Neuronal stem cell (in vitro differentiated cells): ENCODE measurements around the gene FUT6.

Experiments
- DNase-seq: peaks from one replicate; pipeline ENCODE4 v3.0.0-alpha.2; 2013; ENCODE audit warnings: low spot score
- H2AFZ ChIP-seq: one replicate; pipeline ENCODE4 v1.6.1; 2013; ENCODE audit warnings: mild to moderate bottlenecking, low read length, inconsistent platforms
- H2AK5ac ChIP-seq: 2 replicates; pipeline ENCODE4 v1.6.1; 2013; ENCODE audit warnings: low read depth, mild to moderate bottlenecking, inconsistent platforms, low read length, moderate library complexity, mixed read lengths
- H2BK120ac ChIP-seq: 2 replicates; pipeline ENCODE4 v1.6.1; 2013; ENCODE audit warnings: low read depth, mild to moderate bottlenecking, inconsistent platforms, low read length, moderate library complexity, mixed read lengths
- H2BK12ac ChIP-seq: one replicate; pipeline ENCODE4 v1.6.1; 2013; ENCODE audit warnings: low read length, inconsistent platforms
- H2BK15ac ChIP-seq: 2 replicates; pipeline ENCODE4 v1.6.1; 2013; ENCODE audit warnings: mild to moderate bottlenecking, low read length, inconsistent platforms, mixed read lengths
- H2BK5ac ChIP-seq: one replicate; pipeline ENCODE4 v1.6.1; 2013; ENCODE audit warnings: inconsistent platforms, mild to moderate bottlenecking, low read length, moderate library complexity
- H3K14ac ChIP-seq: one replicate; pipeline ENCODE4 v1.6.1; 2013; ENCODE audit warnings: low read length, inconsistent platforms
- H3K18ac ChIP-seq: 2 replicates; pipeline ENCODE4 v1.6.1; 2013; ENCODE audit warnings: low read length, inconsistent platforms
- H3K23ac ChIP-seq: 2 replicates; pipeline ENCODE4 v1.6.1; 2013; ENCODE audit warnings: low read depth, mild to moderate bottlenecking, mixed read lengths, low read length, inconsistent platforms; ENCODE audit not compliant: poor library complexity
- H3K27ac ChIP-seq: replicated peaks from 3 replicates; pipeline ENCODE4 v1.5.1; 2013; ENCODE audit warnings: low read length, inconsistent platforms
- H3K27me3 ChIP-seq, 3 experiments: 2 replicates each; pipeline ENCODE4 v1.6.1; 2013; ENCODE audit warnings: low read length in 3 of 3, mild to moderate bottlenecking in 2 of 3, inconsistent platforms in 1 of 3, low read depth in 1 of 3, mixed read lengths in 1 of 3, moderate library complexity in 1 of 3; ENCODE audit not compliant: control insufficient read depth in 3 of 3, insufficient read depth in 3 of 3
- H3K36me3 ChIP-seq, 2 donors: replicated peaks in 1 of 2; 2 replicates each; pipeline ENCODE4 v1.6.1; 2013; ENCODE audit warnings: low read length in 2 of 2; ENCODE audit not compliant: control insufficient read depth in 2 of 2, insufficient read depth in 2 of 2
- H3K4ac ChIP-seq: 2 replicates; pipeline ENCODE4 v1.6.1; 2013; ENCODE audit warnings: inconsistent platforms, mild to moderate bottlenecking, low read length, moderate library complexity
- H3K4me1 ChIP-seq, 2 donors: 1 replicate in 1 of 2; 2 replicates in 1 of 2; pipeline ENCODE4 v1.6.1; 2013; ENCODE audit warnings: low read length in 2 of 2, low read depth in 1 of 2; ENCODE audit not compliant: control insufficient read depth in 2 of 2, insufficient read depth in 1 of 2
- H3K4me2 ChIP-seq: one replicate; pipeline ENCODE4 v1.6.1; 2013; ENCODE audit warnings: mild to moderate bottlenecking, low read length, inconsistent platforms; ENCODE audit not compliant: insufficient read depth, poor library complexity, severe bottlenecking
- H3K4me3 ChIP-seq, 2 donors: 2 replicates each; pipeline ENCODE4 v1.5.1; 2013; ENCODE audit warnings: low read length in 2 of 2, mild to moderate bottlenecking in 2 of 2, inconsistent platforms in 1 of 2, moderate library complexity in 1 of 2
- H3K79me1 ChIP-seq: one replicate; pipeline ENCODE4 v1.6.1; 2013; ENCODE audit warnings: low read depth, mild to moderate bottlenecking, inconsistent platforms, low read length, moderate library complexity
- H3K9ac ChIP-seq: one replicate; pipeline ENCODE4 v1.6.1; 2013; ENCODE audit warnings: mild to moderate bottlenecking, low read depth, low read length, inconsistent platforms; ENCODE audit not compliant: poor library complexity
- H3K9me3 ChIP-seq, 2 donors: replicated peaks in 1 of 2; 2 replicates each; pipeline versions ENCODE3 to v1.6.1; 2013; ENCODE audit warnings: low read length in 2 of 2, mild to moderate bottlenecking in 2 of 2, inconsistent platforms in 1 of 2, low read depth in 1 of 2, mixed read lengths in 1 of 2, moderate library complexity in 1 of 2; ENCODE audit not compliant: control insufficient read depth in 2 of 2, insufficient read depth in 1 of 2
- H4K8ac ChIP-seq: one replicate; pipeline ENCODE4 v1.6.1; 2013; ENCODE audit warnings: low read depth, mild to moderate bottlenecking, inconsistent platforms, low read length, moderate library complexity
- H4K91ac ChIP-seq: one replicate; pipeline ENCODE4 v1.6.1; 2013; ENCODE audit warnings: low read length, low read depth, mild to moderate bottlenecking, inconsistent platforms; ENCODE audit not compliant: poor library complexity
- WGBS, 2 donors: extraction: QIAGEN DNeasy Blood & Tissue Kit; methylation state at CpG; one replicate each; pipeline ENCODE4 v1.1.7; 2013; ENCODE audit warnings: missing lambda C conversion rate in 2 of 2, mixed read lengths in 1 of 2; ENCODE audit not compliant: insufficient read length in 2 of 2, insufficient replicate concordance in 1 of 2; ENCODE audit errors: extremely low coverage in 2 of 2; 5-methylcytosine and 5-hydroxymethylcytosine counted together

The FUT6 gene

GRCh38 chr19:5882421-5882968 is 43.0 kb upstream of the FUT6 start:
- no peaks in the 10 kb centered on the region for H3K36me3 ChIP-seq
- no peak overlapping the region for H3K4me3 ChIP-seq
- no peaks in the 10 kb centered on the region for H3K9me3 ChIP-seq
- no peaks in the 10 kb centered on the region for H3K27me3 ChIP-seq
- no peak overlapping the region for H2AK5ac ChIP-seq
- DNase-seq, result no peak
- WGBS, 2 donors, result no CpG with 5 or more reads among the region's 9 CpGs
- H2AFZ ChIP-seq, result no peak overlapping the region
- peaks cover 11 to 20% of the 10 kb centered on the region in 2 donors for H3K4me1 ChIP-seq
- H2BK15ac ChIP-seq, result no peak overlapping the region
- H3K14ac ChIP-seq, result peak overlapping the region; percentile 82
- no peak overlapping the region for H2BK120ac ChIP-seq
- no peak overlapping the region for H2BK5ac ChIP-seq
- H2BK12ac ChIP-seq, result no peak overlapping the region
- no peak overlapping the region for H4K91ac ChIP-seq
- peak overlapping the region; percentile 85 for H3K23ac ChIP-seq
- no peak overlapping the region for H3K9ac ChIP-seq
- H3K18ac ChIP-seq, result peak overlapping the region; percentile 52
- H3K79me1 ChIP-seq, result no peaks in the 10 kb centered on the region
- no peak overlapping the region for H3K4me2 ChIP-seq
- H4K8ac ChIP-seq, result no peak overlapping the region
- H3K4ac ChIP-seq, result no peak overlapping the region
- no peak overlapping the region for H3K27ac ChIP-seq

- Histone ChIP-seq H4K8ac (no peak overlapping the region), H3K27me3 (no peaks in the 10 kb centered on the region), H3K36me3 (no peaks in the 10 kb centered on the region), H3K27ac (no peak overlapping the region), H3K79me1 (no peaks in the 10 kb centered on the region), H2BK12ac (no peak overlapping the region), H3K18ac (peak overlapping the region; percentile 17), H3K4me3 (no peak overlapping the region), H3K14ac (no peak overlapping the region), H2AFZ (no peak overlapping the region), H2AK5ac (no peak overlapping the region), H3K4ac (no peak overlapping the region), H3K4me2 (no peak overlapping the region), H3K9me3 (no peaks in the 10 kb centered on the region), H3K4me1 (peaks cover 15 to 20% of the 10 kb centered on the region in 2 donors), H3K9ac (no peak overlapping the region), H4K91ac (no peak overlapping the region), H2BK15ac (no peak overlapping the region), H2BK120ac (no peak overlapping the region), H2BK5ac (no peak overlapping the region), H3K23ac (peak overlapping the region; percentile 85)
- no CpG with 5 or more reads among the region's 19 CpGs for WGBS, 2 donors
- no peak for DNase-seq
Observed at GRCh38 chr19:5881543-5882299, 42.2 kb upstream of the FUT6 start.

- no peak overlapping the region for H2BK5ac ChIP-seq
- no peak overlapping the region for H3K14ac ChIP-seq
- peaks cover 19 to 20% of the 10 kb centered on the region in 2 donors for H3K4me1 ChIP-seq
- no peak overlapping the region for H2BK12ac ChIP-seq
- no CpG with 5 or more reads among the region's 15 CpGs for WGBS, 2 donors
- no peaks in the 10 kb centered on the region for H3K27me3 ChIP-seq
- no peak overlapping the region for H3K4me2 ChIP-seq
- no peaks in the 10 kb centered on the region for H3K36me3 ChIP-seq
- no peak overlapping the region for H4K91ac ChIP-seq
- no peak overlapping the region for H3K4me3 ChIP-seq
- no peaks in the 10 kb centered on the region for H3K79me1 ChIP-seq
- H2BK15ac ChIP-seq, result no peak overlapping the region
- H2AFZ ChIP-seq, result peak overlapping the region; percentile 58
- H3K23ac ChIP-seq, result no peak overlapping the region
- no peak overlapping the region for H3K9ac ChIP-seq
- DNase-seq, result no peak
- H3K18ac ChIP-seq, result peak overlapping the region; percentile 48
- H3K4ac ChIP-seq, result no peak overlapping the region
- H4K8ac ChIP-seq, result no peak overlapping the region
- H2AK5ac ChIP-seq, result peak overlapping the region; percentile 32
- H2BK120ac ChIP-seq, result no peak overlapping the region
- no peaks in the 10 kb centered on the region for H3K9me3 ChIP-seq
- H3K27ac ChIP-seq, result no peak overlapping the region
Observed at GRCh38 chr19:5880604-5881078, 41.1 kb upstream of the FUT6 start.

- Histone ChIP-seq H3K18ac (peak overlapping the region; percentile 24), H4K8ac (no peak overlapping the region), H2AFZ (peak overlapping the region; percentile 58), H3K36me3 (no peaks in the 10 kb centered on the region), H3K27me3 (no peaks in the 10 kb centered on the region), H3K9ac (no peak overlapping the region), H3K4me1 (peaks cover 20% of the 10 kb centered on the region in 2 donors), H2BK5ac (no peak overlapping the region), H3K4me3 (no peak overlapping the region), H4K91ac (no peak overlapping the region), H2BK12ac (no peak overlapping the region), H2AK5ac (peak overlapping the region; percentile 32), H2BK120ac (no peak overlapping the region), H3K23ac (no peak overlapping the region), H3K79me1 (no peaks in the 10 kb centered on the region), H2BK15ac (no peak overlapping the region), H3K9me3 (no peaks in the 10 kb centered on the region), H3K27ac (no peak overlapping the region), H3K4ac (no peak overlapping the region), H3K4me2 (no peak overlapping the region), H3K14ac (no peak overlapping the region)
- DNase-seq, result no peak
- no CpG with 5 or more reads among the region's 6 CpGs for WGBS, 2 donors
Observed at GRCh38 chr19:5880196-5880595, 40.7 kb upstream of the FUT6 start.
